ENCODE measurements around the gene MELK. TPM values are rescaled to one million over a fixed set of nuclear protein-coding genes. Genes with fewer than 3 reads are reported as not detected.
A peak's percentile ranks its signal among the peaks of the same experiment; 100 is the strongest.

Gene MELK
- polyA plus RNA-seq, 1 experiment = 14.7 TPM

- DNase-seq (ENCODE audit: low read depth) = no peak
- POLR2A ChIA-PET = no interaction called here
- CTCF ChIA-PET = interaction anchor here (0.6 to 2.8 kb wide), 16 partner anchors 8 to 503 kb away, joined by 3 to 24 read pairs (median 5); no protein-coding TSS in a partner anchor
- TF ChIP-seq CTCF (IDR thresholded peaks at IDR 0.05; ENCODE audit: insufficient read depth, low read depth, low read length) = peak; percentile 84
- Histone ChIP-seq H3K27me3 (ENCODE audit: control insufficient read depth, insufficient read depth, low read length) (no peaks in the 10 kb centered on the region), H3K4me3 (ENCODE audit: low read depth, low read length) (no peak overlapping the region), H3K36me3 (ENCODE audit: control insufficient read depth, insufficient read depth, low read length) (no peaks in the 10 kb centered on the region)
Observed at GRCh38 chr9:36597412-36598178, 24.9 kb downstream of the MELK start.

GRCh38 chr9:36598273-36598672 is 25.6 kb downstream of the MELK start:
- H3K36me3 ChIP-seq (ENCODE audit: control insufficient read depth, insufficient read depth, low read length) = no peaks in the 10 kb centered on the region
- no peak overlapping the region for H3K4me3 ChIP-seq (ENCODE audit: low read depth, low read length)
- TF ChIP-seq CTCF (IDR thresholded peaks at IDR 0.05; ENCODE audit: insufficient read depth, low read depth, low read length) = no peak
- CTCF ChIA-PET = interaction anchor here (0.6 to 2.8 kb wide), 13 partner anchors 8 to 502 kb away, joined by 3 to 24 read pairs (median 5); no protein-coding TSS in a partner anchor
- no peak for DNase-seq (ENCODE audit: low read depth)
- POLR2A ChIA-PET = no interaction called here
- no peaks in the 10 kb centered on the region for H3K27me3 ChIP-seq (ENCODE audit: control insufficient read depth, insufficient read depth, low read length)

- Histone ChIP-seq H3K27me3 (ENCODE audit: control insufficient read depth, insufficient read depth, low read length) (no peaks in the 10 kb centered on the region), H3K4me3 (ENCODE audit: low read depth, low read length) (no peak overlapping the region), H3K36me3 (ENCODE audit: control insufficient read depth, insufficient read depth, low read length) (no peaks in the 10 kb centered on the region)
- ChIA-PET CTCF (interaction anchor here (0.8 to 2.2 kb wide), 3 partner anchors 9 to 126 kb away, joined by 4 to 6 read pairs (median 5); no protein-coding TSS in a partner anchor), POLR2A (no interaction called here)
- TF ChIP-seq CTCF (IDR thresholded peaks at IDR 0.05; ENCODE audit: insufficient read depth, low read depth, low read length) = no peak
- no peak for DNase-seq (ENCODE audit: low read depth)
Observed at GRCh38 chr9:36603006-36603405, 30.3 kb downstream of the MELK start.

- no peak for DNase-seq (ENCODE audit: low read depth)
- TF ChIP-seq CTCF (IDR thresholded peaks at IDR 0.05; ENCODE audit: insufficient read depth, low read depth, low read length) = no peak
- ChIA-PET CTCF (interaction anchor here (1.2 to 2.6 kb wide), 3 partner anchors 9 to 16 kb away, joined by 3 to 24 read pairs (median 3); no protein-coding TSS in a partner anchor), POLR2A (no interaction called here)
- Histone ChIP-seq H3K36me3 (ENCODE audit: control insufficient read depth, insufficient read depth, low read length) (no peaks in the 10 kb centered on the region), H3K4me3 (ENCODE audit: low read depth, low read length) (no peak overlapping the region), H3K27me3 (ENCODE audit: control insufficient read depth, insufficient read depth, low read length) (no peaks in the 10 kb centered on the region)
Observed at GRCh38 chr9:36609306-36609705, 36.6 kb downstream of the MELK start.

- no peak for TF ChIP-seq CTCF (IDR thresholded peaks at IDR 0.05; ENCODE audit: insufficient read depth, low read depth, low read length)
- no peaks in the 10 kb centered on the region for H3K36me3 ChIP-seq (ENCODE audit: control insufficient read depth, insufficient read depth, low read length)
- no peak overlapping the region for H3K4me3 ChIP-seq (ENCODE audit: low read depth, low read length)
- ChIA-PET CTCF (no interaction called here), POLR2A (no interaction called here)
- DNase-seq (ENCODE audit: low read depth) = no peak
- no peaks in the 10 kb centered on the region for H3K27me3 ChIP-seq (ENCODE audit: control insufficient read depth, insufficient read depth, low read length)
Observed at GRCh38 chr9:36622121-36622520, 49.4 kb downstream of the MELK start.

All from BJ (cell line).